Measurements from ENCODE around the gene TPT1. TPM values are rescaled to one million over a fixed set of nuclear protein-coding genes. Genes with fewer than 3 reads are reported as not detected.
"Not testable (repeated sequence)": the region's sequence is repeated elsewhere in the genome, so short reads cannot be mapped to it uniquely, and the experiment has no call there.

The TPT1 gene
- polyA plus RNA-seq, 1 of the 3 experiments (the other 2 are of a cell fraction): 1,919 TPM

GRCh38 chr13:45388664-45389063 lies 47.7 kb upstream of the TPT1 start:
- H2AFZ ChIP-seq (ENCODE audit: low read depth): no peak overlapping the region
- peaks cover 7 to 13% of the 10 kb centered on the region in 2 experiments for H3K36me3 ChIP-seq (replicated peaks in 1 of 2; ENCODE audit: control insufficient read depth in 1 of 2, insufficient read depth in 2 of 2, low read length in 1 of 2)
- no peak overlapping the region for H3K4me3 ChIP-seq (ENCODE audit: low read depth in 2 of 2, low read length in 1 of 2)
- no peaks in the 10 kb centered on the region for H3K27me3 ChIP-seq (ENCODE audit: insufficient read depth)
- TF ChIP-seq GABPA (IDR thresholded peaks at IDR 0.05; ENCODE audit: low read depth) (no peak), MXI1 (IDR thresholded peaks at IDR 0.05; ENCODE audit: low read depth, low read length) (no peak), REST (IDR thresholded peaks at IDR 0.05; ENCODE audit: low read depth, low read length) (no peak), SMC3 (IDR thresholded peaks at IDR 0.05; ENCODE audit: low read depth, low read length) (no peak), NFIC (IDR thresholded peaks at IDR 0.05; ENCODE audit: borderline replicate concordance) (no peak), YY1 (IDR thresholded peaks at IDR 0.05; ENCODE audit: low read depth) (no peak)
- H3F3A ChIP-seq (replicated peaks; ENCODE audit: insufficient read depth): peaks cover 5% of the 10 kb centered on the region
- no peaks in the 10 kb centered on the region for H4K20me1 ChIP-seq (ENCODE audit: insufficient read depth)
- CTCF ChIA-PET: interaction anchor here (1.3 kb wide), 1 partner anchor 31 kb away, joined by 3 read pairs; no protein-coding TSS in a partner anchor
- H3K4me1 ChIP-seq (ENCODE audit: control insufficient read depth in 1 of 2, insufficient read depth in 2 of 2, low read depth in 1 of 2, low read length in 1 of 2): peaks cover 0 to 2% of the 10 kb centered on the region in 2 experiments; a peak in 2 of 4 replicates
- H3K27ac ChIP-seq (ENCODE audit: low read depth in 2 of 2, low read length in 1 of 2): no peak overlapping the region
- 100% methylated on average over 4 of the region's 4 CpGs for WGBS (ENCODE audit: low lambda C conversion rate)
- no peak overlapping the region for H3K9ac ChIP-seq
- no peaks in the 10 kb centered on the region for H3K9me3 ChIP-seq
- H3K79me2 ChIP-seq (ENCODE audit: insufficient read depth): no peaks in the 10 kb centered on the region; the same call in 1 of the 2 replicates
- H3K4me2 ChIP-seq: no peak overlapping the region
- POLR2A ChIA-PET: no interaction called here
- DNase-seq: no peak
- H3K9me2 ChIP-seq: no peaks in the 10 kb centered on the region

DNA sequence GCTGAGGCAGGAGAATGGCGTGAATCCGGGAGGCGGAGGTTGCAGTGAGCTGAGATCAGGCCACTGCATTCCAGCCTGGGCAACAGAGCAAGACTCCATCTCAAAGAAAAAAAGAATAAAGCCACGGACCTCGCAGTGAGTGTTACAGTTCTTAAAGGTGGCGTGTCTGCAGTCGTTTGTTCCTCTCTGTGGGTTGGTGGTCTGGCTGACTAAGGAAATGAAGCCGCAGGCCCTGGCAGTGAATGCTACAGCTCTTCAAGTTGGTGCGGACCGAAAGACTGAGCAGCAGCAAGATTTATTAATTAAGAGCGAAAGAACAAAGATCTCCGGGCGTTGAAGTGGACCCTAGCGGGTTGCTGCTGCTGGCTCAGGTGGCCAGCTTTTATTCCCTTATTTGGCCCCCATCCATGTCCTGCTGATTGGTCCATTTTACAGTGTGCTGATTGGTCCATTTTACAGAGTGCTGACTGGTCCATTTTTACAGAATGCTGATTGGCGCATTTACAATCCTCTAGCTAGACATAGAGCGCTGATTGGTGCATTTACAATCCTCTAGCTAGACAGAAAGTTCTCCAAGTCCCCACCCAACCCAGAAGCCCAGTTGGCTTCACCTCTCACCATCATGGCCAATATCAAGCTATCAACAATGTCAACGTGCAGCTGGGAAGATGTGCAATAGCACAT lies 46.1 kb upstream of the TPT1 start:
- H2AFZ ChIP-seq (ENCODE audit: low read depth); H3K27ac ChIP-seq (ENCODE audit: low read depth in 2 of 2, low read length in 1 of 2); CTCF ChIA-PET; H3F3A ChIP-seq (replicated peaks; ENCODE audit: insufficient read depth); H3K36me3 ChIP-seq (replicated peaks in 1 of 2; ENCODE audit: control insufficient read depth in 1 of 2, insufficient read depth in 2 of 2, low read length in 1 of 2); H3K9me3 ChIP-seq; H4K20me1 ChIP-seq (ENCODE audit: insufficient read depth); H3K4me2 ChIP-seq; H3K79me2 ChIP-seq (ENCODE audit: insufficient read depth); POLR2A ChIA-PET; H3K9me2 ChIP-seq; DNase-seq; H3K4me1 ChIP-seq (ENCODE audit: control insufficient read depth in 1 of 2, insufficient read depth in 2 of 2, low read depth in 1 of 2, low read length in 1 of 2); H3K27me3 ChIP-seq (ENCODE audit: insufficient read depth); H3K9ac ChIP-seq; H3K4me3 ChIP-seq (ENCODE audit: low read depth in 2 of 2, low read length in 1 of 2): not testable (repeated sequence)
- 92% methylated on average over 17 of the region's 17 CpGs for WGBS (ENCODE audit: low lambda C conversion rate)
